Islet of Langerhans (tissue), 1 donor: ENCODE measurements around the gene GIGYF1.
"Not testable (repeated sequence)": the region's sequence is repeated elsewhere in the genome, so short reads cannot be mapped to it uniquely, and the experiment has no call there.

ENCODE experiments used
- FAIRE-seq: peaks from one replicate; lab custom pipeline; 2011; peaks lifted over from hg19 to GRCh38; lab: Jason Lieb, UNC

The GIGYF1 gene

GRCh38 chr7:100706672-100707311 is 12.7 kb upstream of the GIGYF1 start:
- FAIRE-seq: no peak

GRCh38 chr7:100705753-100706671 is 12.0 kb upstream of the GIGYF1 start, which contains the start of gene POP7:
Gene POP7, plus strand, starts transcription at chr7:100706121. Its CDS starts 710 bp downstream, at chr7:100706831.
- no peak for FAIRE-seq

- no peak for FAIRE-seq
Observed at GRCh38 chr7:100705320-100705752, 11.3 kb upstream of the GIGYF1 start.

DNA sequence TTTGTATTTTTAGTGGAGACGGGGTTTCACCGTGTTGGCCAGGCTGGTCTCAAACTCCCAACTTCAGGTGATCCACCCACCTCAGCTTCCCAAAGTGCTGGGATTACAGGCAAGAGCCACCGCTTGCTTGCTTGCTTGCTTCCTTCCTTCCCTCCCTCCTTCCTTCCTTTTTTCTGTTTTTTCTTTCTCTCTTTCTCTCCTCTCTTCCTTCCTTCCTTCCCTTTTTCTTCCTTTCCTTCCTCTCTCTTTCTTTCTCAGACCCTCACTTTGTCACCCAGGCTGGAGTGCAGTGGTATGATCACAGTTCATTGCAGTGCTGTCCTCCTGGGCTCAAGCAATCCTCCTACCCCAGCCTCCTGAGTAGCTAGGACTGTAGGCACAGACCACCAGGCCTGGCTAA is 7.0 kb upstream of the GIGYF1 start:
- FAIRE-seq: not testable (repeated sequence)

GRCh38 chr7:100699018-100699417 is 5.0 kb upstream of the GIGYF1 start:
- no peak for FAIRE-seq

DNA sequence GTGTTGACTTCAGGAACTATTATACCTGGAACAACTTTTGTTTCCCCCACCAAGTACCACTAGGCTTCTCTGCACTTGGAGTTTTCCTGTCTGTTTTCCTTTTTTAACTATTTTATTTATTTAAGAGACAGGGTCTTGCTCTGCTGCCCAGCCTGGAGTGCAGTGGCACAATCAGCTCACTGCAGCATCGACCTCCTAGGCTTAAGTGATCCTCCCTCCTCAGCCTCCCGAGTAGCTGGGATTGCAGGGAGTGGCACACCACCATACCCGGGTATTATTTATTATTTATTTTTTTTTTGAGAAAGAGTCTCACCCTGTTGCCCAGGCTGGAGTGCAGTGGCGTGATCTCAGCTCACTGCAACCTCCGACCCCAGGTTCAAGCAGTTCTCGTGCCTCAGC is 2.1 kb upstream of the GIGYF1 start:
- FAIRE-seq: no peak

DNA sequence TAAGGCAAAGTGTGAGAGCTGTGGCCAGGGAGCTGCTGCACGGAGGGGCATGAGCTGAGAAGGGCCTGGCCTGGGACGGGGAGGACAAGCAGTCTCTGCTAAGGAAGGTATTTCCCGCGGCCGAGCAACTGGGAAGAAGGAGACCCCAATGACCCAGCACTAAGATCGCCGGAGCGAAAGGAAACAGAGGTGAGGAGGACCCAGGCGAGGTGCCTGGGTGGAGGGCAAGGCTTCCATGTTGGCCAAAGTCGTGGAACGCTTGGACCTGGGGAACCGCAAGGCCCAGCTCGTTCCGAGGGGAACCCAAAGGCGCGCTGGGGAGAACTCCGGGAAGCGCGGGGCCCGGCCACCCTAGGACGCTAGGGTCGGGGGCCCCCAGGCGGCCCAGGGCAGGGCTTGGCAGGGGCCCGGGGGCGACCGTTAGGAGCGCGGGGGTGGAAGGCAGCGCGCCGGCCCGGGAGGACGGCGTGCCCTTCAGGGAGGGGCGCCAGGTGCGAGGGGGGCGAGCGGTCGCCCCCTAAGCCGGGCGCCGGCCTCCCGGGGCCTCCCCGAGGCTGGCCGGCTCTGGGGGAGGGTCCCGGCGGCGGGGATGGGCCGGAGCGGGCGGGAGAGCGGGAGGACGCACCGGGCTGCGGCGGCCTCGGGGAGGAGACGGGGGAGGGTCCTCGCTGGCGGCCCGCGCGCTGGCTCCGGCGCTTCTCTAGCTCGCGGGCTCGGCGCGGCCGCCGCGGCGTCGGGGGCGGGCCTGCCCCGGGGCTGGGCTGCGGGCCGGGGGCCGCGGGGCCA is 545 bp downstream of the GIGYF1 start:
- FAIRE-seq: no peak

- FAIRE-seq: no peak
Observed at GRCh38 chr7:100692578-100692961, 1.5 kb downstream of the GIGYF1 start.

DNA sequence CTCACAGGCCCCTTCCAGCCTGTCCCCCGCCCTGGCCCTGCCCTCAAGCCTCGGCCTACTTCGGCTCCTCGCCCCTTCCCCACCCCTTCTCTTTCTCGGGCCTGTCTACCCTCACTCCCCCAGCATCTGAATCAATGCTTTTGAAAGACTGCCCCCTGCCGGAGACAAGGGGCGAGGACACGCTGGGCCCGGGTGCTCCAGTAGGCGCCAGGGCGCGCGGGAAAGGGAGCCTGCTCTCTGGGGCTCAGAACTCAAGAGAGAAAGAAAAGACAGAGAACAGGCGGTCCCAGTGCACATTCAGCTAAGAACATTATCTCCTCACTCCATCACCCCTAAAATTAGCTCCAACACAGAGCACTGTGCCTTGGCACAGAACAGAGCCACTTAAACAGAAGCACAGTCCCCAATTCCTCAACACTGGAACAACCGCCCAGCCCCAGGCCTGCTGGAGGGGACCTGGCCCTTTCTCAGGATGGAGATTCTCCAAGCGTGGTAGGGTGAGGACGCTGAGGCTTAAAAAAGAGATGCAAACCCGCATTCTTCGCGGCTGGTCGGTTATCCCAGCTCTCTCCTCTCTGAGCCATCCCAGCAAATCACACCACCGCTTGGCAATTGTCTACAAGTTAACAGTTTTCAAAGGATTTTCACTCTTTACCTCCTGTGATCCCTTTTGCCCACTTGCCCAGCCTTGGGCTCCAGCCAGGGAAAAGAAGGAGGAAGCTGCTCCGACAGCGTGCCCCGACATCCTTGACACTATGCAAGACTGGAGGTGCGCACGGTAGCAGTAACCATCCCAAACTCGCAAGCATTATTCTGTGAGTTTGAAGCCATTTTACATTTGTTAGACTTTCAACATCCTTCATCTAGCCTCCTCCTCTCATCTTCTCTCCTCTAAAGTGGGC is 2.1 kb downstream of the GIGYF1 start:
- no peak for FAIRE-seq

DNA sequence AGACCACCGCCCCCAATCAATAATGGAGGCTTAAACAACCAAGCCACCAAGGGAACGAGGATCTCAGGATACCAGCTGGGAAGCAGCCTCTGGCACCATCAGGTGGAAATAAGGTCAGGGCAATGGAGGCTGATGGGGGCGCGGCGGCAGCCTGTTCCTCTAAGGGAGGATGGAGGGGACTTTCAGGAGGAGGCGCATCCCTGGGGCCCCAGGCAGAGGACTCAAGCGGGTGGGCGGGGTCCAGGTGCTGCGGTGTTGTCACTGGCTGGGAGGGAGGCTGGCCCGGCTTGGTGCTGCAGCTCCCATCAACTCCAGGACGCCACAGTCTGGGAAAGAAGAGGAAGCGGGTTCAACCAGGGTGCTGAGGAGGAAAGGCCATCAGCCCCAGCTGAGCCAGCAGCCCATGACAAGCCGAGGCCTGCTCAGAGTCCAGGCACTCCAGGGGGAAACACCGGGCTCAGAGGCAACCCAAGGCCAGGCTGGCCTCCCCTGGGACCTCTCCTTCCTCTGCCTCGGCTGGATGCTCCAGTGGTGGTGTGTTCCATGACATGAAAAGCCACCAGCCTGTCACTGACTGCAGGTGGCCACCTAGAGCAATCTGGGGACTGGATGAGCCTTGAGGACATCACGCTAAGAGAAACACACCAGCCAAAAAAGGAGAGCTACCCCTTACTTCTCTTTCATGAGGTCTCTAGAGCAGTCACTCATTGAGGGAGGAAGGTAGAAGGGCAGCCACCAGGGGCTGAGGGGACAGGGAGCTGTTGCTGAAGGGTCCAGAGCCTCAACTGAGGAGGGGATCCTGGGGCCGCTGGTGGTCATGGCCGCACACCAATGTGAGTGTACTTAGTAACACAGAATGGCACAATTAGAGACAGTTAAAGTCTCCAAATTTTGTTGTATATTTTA is 4.6 kb downstream of the GIGYF1 start:
- FAIRE-seq: no peak

DNA sequence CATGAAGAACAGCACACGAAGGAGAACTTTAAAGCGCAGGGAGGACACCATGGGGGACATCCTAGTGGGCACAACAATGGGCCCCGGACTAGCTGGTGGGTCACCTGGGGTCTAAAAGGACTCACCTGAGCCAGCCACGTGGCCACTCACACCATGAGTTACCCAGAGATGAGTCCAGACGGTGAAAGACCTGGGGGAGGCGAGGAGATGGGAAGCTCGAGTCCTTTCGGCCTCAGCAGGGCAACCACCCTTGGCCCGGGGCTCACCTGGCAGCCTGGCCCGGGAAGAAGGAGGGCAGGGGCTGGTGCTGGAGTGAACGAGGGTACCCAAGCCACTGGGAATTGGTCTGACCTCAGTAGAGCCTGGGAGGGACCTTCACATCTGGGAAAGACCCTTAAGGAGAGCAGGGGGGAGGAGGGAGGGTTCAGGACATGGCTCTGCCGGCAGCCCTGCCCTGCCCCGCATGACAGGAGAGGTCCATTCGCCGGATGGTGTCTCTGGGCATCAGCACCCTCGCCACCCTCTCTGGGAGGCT is 5.7 kb downstream of the GIGYF1 start:
- FAIRE-seq: no peak

DNA sequence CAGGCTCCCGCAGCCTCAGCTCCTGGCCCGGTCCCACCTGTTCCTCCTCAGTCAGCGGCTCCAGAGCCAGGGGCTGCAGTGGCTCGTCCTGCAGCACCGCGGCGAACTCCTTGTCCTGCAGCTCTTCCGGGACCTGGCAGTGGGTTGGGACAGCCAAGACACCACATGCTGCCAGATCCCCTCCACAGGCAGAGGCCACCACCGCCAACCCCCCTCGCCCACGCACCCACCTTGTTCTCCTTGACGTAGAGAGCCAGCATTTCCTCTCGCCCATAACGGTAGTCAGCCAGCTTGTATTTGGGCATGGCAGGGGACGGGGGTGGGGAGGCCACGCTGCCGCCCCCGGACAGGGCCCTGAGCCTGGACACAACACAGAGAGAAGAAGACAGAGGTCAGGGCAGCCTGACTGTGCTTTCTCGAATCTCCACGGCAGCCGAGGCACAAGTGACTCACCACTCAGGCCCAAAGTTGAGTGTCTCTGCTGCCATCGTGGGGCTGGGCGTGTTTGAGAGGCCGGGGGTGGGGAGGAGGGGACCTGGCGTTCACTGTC is 6.2 kb downstream of the GIGYF1 start:
- no peak for FAIRE-seq

DNA sequence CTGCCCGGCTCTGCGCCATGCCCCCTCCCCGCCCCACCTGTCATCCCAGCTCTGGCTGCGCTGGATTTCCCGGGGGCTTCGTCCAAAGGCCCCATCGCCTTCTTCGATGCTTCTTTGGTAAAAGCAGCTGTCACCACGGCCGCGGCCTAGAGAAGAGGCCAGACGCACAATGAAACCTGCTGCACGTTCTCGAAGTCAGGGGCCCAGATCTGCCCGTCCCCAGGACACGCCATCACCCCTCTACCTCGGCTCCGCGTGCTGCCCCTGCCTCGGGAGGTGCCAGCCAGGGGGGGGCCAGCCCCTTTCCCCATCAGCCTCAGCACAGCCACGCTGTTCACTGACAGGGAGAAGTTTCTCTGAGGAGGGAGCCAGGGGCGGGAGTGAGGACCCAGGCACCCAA is 6.8 kb downstream of the GIGYF1 start:
- no peak for FAIRE-seq

GRCh38 chr7:100686822-100687211 is 7.2 kb downstream of the GIGYF1 start:
- FAIRE-seq: no peak

DNA sequence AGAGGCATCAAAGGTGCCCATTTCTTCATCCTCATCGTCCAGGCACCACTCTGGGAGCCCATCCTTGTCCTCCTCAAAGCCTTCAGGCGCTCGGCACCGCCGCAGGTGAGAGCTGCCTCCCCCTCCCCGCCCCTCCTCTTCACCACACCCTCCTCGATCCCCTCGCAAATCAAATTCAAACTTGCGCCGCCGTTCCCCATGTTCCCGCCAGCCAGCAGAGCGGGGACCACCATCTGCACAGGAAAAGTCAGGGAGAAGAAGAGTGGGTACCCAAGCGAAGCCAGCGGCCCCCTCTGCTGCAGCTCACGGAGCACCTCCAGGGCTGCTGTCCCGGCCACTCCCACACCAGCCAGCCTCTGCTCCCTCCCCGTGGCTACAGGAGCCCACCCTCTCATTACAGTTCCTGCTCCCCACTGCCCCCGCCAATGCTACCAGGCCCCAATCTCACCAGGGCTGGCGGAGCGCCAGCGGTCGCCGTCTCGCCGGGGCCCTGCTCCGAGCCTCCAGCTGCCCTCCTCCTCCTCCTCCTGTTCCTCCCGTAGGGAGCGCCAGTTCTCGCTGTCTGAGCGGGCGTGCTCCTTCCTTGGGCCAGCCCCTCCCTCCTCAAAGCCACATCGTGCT is 7.7 kb downstream of the GIGYF1 start:
- no peak for FAIRE-seq

GRCh38 chr7:100685631-100686145 is 8.4 kb downstream of the GIGYF1 start:
- no peak for FAIRE-seq

DNA sequence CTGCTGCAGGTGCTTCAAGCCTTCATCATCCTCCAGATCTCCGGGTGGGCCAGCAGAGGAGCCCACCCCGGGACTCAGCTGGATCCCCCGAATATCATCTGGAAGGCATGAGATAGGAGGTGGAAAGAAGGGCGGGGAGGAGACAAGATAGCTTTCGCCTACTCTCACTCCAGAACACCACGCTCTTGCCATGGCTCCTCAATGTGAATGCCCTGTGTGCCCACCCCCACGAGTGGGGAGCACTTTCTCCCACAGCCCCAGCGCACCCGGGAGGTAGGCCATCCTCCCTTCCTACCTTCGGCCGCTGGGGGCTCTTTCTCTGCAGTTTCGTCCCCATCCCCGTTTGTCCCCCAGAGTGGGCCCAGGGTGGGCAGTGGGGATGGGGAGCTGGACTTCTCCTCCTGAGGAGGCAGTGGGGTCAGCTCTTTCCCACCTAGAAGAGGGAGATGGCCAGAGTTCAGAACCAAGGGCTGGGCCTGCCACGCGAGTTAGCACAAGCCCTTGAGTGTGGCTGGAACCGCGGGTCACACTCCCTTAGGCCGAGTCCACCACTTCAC is 8.9 kb downstream of the GIGYF1 start:
- FAIRE-seq: no peak

DNA sequence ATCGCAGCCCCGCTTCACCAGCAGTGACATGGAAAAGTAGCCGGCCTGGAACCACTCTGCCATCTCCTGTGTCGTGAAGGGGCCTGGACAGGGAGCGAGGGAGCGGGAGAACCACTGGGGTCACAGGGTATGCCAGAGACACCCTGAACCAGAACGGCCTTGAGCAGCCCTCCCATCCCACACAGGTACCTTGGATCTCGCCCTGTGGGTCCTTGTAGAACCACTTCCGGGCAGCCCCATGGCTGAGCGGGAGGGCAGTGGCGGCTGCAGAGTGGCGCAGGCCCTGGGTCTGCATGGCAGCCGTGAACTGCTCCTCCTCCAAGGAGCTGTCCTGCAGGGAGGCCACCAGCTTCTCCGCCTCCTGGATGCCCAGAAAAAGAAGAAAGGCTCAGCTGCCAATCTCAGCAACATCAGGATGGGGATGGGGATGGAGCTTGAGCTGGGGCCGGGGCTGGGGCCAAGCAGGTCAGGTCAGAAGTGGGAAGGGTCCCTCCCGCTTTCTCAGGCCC is 9.5 kb downstream of the GIGYF1 start:
- no peak for FAIRE-seq
